GM12872 (cell line): ENCODE measurements around the gene GRM1.

Experiments used
- CTCF ChIP-seq: IDR thresholded peaks from 3 replicates; pipeline ENCODE4 v1.5.1; 2011; ENCODE audit warnings: low read depth, mild to moderate bottlenecking, low read length, moderate library complexity; ENCODE audit not compliant: insufficient read depth

Gene GRM1

GRCh38 chr6:146240807-146241206 is 211.9 kb downstream of the GRM1 start:
- no peak for TF ChIP-seq CTCF

GRCh38 chr6:146244630-146245143 is 215.8 kb downstream of the GRM1 start:
- TF ChIP-seq CTCF = no peak

GRCh38 chr6:146246028-146246427 is 217.2 kb downstream of the GRM1 start:
- no peak for TF ChIP-seq CTCF

GRCh38 chr6:146253691-146254090 is 224.8 kb downstream of the GRM1 start:
- TF ChIP-seq CTCF = no peak

GRCh38 chr6:146258206-146258605 is 229.3 kb downstream of the GRM1 start:
- no peak for TF ChIP-seq CTCF

GRCh38 chr6:146260886-146261285 is 232.0 kb downstream of the GRM1 start:
- TF ChIP-seq CTCF = no peak

- TF ChIP-seq CTCF = no peak
Observed at GRCh38 chr6:146265056-146265455, 236.2 kb downstream of the GRM1 start.

GRCh38 chr6:146267447-146267846 is 238.6 kb downstream of the GRM1 start:
- TF ChIP-seq CTCF = no peak
